DMS114 treated with DMSO at 0.1 percent for 48 hours (cell line): ENCODE measurements around the gene DCBLD1.

Experiments used
- DNase-seq: peaks from one replicate; lab custom pipeline; 2025; ENCODE audit not compliant: unreplicated experiment; lab: John Stamatoyannopoulos, UW

The DCBLD1 gene

DNA sequence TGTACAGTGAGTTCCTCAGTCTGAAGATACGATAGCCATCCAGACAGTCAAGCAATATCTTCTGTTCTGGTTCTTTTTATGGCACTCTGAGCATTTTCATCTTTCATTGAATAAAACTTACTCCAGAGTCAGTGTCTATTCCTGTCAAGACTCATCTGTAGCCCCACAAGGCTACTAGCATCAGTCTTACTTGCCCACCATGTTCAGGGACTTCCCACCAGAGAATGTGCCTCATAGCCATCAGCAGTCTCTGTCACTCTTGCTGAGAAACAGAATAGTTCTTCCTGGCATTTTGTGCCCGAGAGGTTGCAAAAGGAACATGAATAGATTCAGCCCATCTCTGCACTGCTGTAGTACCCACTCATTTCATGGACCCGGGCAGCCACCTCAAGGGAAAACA, 12.7 kb upstream of the DCBLD1 start:
- no peak for DNase-seq

DNA sequence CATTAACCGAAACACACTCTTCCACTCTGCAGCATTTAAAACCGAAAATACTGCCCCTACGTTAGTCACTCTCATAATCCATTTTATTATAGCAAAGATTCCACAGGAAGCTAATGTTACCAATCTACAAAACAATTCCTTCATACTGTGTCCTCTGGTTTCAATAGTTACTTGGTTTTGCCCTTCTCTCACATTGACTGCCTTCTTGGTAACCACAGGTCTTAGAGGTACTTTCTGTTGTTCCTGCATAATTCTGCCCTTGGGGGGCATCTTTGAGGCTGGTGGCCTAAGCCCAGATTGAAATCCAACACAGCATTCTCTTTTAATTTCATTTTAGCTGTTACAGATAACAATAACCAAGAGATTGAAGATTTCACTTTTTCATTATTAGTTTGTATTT, 9.8 kb upstream of the DCBLD1 start:
- DNase-seq: no peak

GRCh38 chr6:117473401-117473800, 9.1 kb upstream of the DCBLD1 start:
- no peak for DNase-seq

DNA sequence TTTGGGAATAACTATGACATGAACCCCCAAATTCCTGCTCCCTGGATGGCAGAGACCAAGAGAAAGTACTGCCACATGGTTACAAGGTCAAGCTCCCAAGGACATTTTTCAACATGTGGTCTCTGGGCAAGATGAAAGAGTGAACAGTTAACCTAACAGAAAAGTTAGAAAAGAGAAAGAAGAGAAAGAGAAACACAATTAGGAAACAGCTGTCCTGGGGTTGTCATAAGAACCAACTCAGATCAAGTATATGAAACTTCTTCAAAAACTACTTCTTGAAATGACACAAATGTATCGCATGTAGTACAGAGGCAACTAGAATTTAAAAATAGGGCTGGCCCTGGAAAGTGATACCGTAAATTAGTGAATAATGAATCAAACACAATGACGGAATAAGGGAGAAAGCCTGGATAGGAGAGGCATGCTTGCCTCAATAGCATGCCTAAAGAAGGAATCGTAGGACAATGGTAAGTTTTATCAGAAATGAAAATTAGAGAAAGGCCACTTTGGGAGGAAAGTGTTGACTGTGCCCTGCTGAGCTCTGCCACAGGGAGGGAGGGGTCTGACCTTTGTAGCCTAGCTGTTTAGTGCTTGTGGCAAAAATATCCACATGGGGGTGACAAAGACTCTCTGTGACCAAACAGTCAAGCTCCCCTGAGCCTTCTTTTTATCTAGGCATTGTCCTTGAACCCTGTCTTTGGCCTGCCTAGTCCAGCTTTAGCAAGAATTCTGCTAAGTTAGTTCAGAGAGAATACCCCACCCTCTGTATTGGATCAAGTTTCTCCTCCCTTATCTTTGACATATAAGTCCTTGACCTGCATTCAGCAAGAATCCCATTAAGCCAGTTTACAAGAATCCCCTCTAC, 4.3 kb upstream of the DCBLD1 start:
- no peak for DNase-seq

GRCh38 chr6:117478853-117479231, 3.6 kb upstream of the DCBLD1 start:
- DNase-seq: no peak

DNA sequence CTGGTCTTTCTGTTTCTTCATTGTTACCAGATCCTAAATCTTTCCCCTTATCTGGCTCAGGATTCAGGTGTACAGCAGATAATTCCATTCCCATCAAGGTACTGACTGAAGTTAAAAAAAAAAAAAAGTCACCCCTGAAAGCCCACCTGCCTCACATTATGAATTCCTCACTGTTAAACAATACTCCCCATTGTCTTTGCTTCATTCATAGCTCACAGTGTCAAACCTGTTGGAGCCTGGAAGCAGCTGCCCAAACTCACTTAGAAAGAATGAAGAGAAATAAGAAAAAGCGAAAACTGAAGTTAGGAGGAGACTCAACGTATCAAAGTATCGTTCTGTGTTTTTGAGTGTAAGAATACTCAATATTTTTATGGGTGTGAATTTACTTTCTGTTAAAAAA, 1.8 kb upstream of the DCBLD1 start:
- no peak for DNase-seq

DNA sequence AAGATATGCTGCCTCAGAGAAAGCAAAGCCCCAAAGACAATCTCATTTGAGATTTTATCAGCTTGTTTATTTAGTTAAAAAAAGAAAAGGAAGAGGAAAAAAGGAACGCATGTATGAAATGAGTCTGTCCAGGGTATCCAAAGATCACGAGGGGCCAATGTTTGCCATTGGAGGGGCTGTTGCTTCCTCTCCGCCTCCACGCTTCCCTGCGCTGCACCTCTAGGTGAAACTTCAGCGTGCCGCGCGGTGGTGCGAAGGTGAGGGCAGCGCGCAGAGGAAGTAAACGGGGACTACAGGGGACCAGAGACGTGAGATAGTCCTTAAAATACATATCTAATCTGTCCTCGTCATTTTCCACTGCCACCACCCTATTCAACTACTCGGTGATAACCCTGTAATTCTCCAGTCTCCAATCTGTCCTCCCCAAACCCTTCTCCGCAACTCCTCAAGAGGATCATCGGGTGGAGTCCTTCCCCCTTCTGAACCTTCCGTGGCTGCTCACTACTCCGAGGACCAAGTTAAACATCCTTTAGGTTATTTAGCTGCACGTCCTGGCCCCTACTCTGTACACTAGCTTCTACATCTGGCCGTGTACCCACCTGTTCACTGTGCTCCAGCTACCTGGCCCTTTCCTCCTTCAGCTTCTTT, 1.1 kb upstream of the DCBLD1 start:
- no peak for DNase-seq

DNA sequence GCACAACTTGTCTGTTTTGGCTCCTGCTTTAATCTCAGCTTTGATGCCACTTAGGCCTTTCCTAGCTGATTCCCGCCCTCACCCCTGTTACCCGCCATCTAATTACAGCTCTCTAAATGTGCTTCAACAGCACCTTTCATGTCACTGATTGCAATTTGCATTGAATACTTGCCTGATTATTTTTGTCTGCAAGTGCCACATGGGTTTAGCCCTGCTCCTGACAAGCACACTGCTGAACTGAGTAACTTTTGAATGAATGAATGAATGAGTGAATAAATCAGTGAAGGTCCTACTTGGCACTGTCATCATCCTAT, 591 bp upstream of the DCBLD1 start:
- DNase-seq: no peak

GRCh38 chr6:117483004-117483644, 650 bp downstream of the DCBLD1 start:
- DNase-seq: peak; percentile 10

DNA sequence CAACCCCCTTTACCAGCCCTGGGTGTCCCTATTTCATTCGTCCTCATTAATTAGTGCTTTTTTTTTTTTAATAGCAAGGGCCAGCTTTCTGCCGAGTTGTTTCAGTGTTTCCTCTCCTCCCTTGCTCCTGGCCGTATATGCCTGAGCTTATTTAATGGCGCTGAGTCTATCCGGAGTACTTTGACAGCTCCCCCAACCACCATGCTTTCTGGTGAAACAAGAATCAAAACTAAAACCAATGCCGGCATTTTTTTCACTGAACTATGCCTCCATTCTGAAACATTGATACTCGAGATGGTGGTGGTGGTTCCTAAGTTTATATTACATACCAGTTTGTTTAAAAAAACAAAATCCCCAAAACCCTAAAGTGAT, 1.2 kb downstream of the DCBLD1 start:
- DNase-seq: no peak

- DNase-seq: no peak
These were observed 1.7 kb downstream of the DCBLD1 start for GRCh38 chr6:117484052-117484646.

DNA sequence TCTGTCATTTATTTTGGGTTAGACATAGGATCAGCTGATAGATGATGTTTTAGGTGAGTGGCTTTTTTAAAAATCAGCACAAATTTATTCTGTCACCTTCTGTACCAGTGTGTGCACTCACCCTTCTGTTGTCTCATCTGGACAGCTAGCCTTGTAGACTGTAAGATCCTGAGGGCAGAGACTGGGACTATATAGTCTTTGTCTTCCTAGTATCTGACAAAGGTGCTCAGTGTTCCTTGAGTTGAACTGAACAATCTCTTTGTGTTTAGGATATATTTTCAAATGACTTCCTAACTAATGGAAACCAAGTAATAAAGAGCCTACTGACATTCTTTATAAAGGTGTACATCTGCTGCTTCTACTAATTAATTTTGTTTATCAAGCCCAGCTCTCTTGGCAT, 3.0 kb downstream of the DCBLD1 start:
- no peak for DNase-seq

GRCh38 chr6:117487821-117488220, 5.3 kb downstream of the DCBLD1 start:
- DNase-seq: no peak

DNA sequence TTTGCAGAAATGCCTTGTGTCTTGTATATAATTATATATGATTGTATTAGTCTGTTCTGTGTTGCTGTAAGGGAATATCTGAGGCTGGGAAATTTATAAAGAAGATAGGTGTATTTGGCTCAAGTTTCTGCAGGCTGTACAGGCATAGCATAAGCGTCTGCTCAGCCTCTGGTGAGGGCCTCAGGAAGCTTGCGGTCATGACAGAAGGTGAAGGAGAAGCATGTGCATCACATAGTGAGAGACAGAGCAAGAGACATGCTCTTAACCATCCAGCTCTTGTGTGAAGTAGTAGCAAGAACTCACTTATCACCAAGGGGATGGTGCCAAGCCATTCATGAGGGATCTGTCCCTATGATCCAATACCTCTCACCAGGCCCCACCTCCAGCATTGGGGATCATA, 6.5 kb downstream of the DCBLD1 start:
- no peak for DNase-seq

- no peak for DNase-seq
These were observed 9.4 kb downstream of the DCBLD1 start for GRCh38 chr6:117491916-117492315.

GRCh38 chr6:117493470-117493869, 11.0 kb downstream of the DCBLD1 start:
- no peak for DNase-seq

DNA sequence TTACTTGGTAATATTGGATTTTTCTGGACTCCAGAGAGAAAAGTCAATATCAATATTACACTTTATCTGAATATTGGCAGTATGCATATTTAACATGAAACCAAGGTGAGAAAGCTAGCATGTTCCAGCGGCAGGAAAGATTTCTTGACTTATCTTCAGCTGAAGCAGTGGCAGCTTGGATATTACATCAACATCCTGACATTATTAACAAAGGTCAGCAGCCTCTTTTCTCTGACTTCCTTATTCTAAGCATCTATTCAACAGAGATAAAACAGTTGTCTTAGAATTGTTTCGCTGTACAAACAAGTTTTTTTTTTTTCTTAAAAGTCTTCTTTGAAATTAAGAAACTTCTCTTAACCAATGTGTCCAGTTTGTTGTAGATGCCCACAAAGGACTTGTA, 11.8 kb downstream of the DCBLD1 start:
- DNase-seq: no peak

GRCh38 chr6:117494694-117495318, 12.3 kb downstream of the DCBLD1 start:
- no peak for DNase-seq

DNA sequence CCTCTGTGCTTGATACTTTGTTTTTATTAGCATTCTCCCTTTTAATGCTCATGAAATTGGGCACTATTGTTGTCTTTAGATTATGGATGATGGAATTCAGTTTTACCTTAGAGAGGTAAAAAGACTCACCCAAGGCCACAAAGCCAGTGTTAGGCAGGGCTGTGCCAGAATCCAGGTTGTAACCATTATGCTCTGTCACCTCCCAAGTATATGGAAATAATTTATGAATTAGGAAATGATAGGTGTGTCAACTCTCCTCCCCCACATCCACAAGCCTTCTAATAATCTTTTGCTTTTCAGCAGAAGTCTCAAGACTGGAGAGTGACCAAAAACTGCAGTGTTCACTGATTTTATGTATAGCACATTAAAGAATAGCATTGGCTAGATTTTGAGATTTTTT, 13.0 kb downstream of the DCBLD1 start:
- no peak for DNase-seq

- DNase-seq: no peak
These were observed 13.4 kb downstream of the DCBLD1 start for GRCh38 chr6:117495869-117496268.

DNA sequence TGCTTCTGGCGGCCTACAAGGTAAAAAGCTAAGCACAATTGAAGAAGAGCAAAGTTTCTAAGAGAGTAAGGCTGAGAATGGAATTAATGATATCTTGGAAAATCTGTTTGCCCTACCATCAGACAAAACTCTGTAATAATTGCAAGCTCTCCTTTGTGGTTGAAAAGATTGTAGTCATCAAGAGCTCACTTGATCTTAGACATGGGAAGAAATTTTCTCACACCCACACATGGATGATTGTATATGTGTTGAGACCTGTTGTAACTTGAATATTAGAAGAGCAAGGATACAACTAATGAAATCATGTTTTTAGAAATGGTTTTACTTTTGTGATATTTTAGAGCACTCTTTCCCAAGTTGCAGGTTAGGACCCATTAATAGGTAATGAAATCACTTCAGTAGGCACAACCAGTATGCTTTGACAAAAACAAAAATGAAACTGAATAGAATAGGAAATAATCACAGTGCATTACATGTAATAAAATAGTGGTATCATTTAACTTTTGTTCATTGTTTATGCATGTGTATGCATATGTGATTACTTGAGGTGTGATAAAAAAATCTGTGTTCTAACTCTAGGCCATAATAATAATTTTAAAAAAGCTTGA, 14.0 kb downstream of the DCBLD1 start:
- DNase-seq: no peak
